HL-60 (cell line): Measurements from ENCODE around the gene MYH14.

Experiments used
- CTCF ChIP-seq: IDR thresholded peaks from one replicate; pipeline ENCODE4 v1.5.1; 2011; ENCODE audit warnings: low read length, control low read depth, inconsistent platforms; ENCODE audit not compliant: insufficient read depth
- GABPA ChIP-seq: IDR thresholded peaks from 2 replicates; pipeline ENCODE4 v1.6.1; 2012; ENCODE audit warnings: low read depth
- POLR2AphosphoS5 ChIP-seq: IDR thresholded peaks from 2 replicates; pipeline ENCODE4 v1.6.1; 2012; ENCODE audit warnings: low read depth
- REST ChIP-seq: IDR thresholded peaks from 2 replicates; pipeline ENCODE4 v1.6.1; 2012; ENCODE audit warnings: low read depth; ENCODE audit not compliant: insufficient replicate concordance

GRCh38 chr19:50233308-50233910, 30.0 kb downstream of the MYH14 start:
- TF ChIP-seq CTCF (no peak), POLR2AphosphoS5 (no peak), REST (no peak), GABPA (no peak)
